ENCODE data around the gene C1orf21.

Gene C1orf21

DNA sequence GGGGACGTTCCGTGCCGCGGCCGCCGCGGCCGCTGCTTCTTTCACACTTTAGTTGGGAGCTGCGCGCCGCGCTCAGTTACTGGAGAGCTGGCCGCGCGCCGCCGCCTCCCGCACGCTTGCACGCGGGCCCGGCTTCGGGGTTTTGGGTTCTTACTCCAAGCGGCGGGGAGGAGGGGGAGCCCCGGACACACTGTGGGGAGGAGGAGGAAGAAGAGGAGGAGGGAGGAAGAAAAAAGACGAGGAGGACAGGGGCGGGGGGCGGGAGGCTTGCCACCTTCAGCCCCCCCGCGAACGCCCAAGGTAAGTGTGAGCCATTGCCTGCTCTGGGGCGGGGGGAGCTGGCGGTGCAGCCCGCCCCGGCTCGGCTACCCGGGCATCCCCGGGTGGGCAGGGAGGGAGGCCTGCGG lies 243 bp downstream of the C1orf21 start:
- no peak for DNase-seq (ENCODE audit: low spot score)

DNA sequence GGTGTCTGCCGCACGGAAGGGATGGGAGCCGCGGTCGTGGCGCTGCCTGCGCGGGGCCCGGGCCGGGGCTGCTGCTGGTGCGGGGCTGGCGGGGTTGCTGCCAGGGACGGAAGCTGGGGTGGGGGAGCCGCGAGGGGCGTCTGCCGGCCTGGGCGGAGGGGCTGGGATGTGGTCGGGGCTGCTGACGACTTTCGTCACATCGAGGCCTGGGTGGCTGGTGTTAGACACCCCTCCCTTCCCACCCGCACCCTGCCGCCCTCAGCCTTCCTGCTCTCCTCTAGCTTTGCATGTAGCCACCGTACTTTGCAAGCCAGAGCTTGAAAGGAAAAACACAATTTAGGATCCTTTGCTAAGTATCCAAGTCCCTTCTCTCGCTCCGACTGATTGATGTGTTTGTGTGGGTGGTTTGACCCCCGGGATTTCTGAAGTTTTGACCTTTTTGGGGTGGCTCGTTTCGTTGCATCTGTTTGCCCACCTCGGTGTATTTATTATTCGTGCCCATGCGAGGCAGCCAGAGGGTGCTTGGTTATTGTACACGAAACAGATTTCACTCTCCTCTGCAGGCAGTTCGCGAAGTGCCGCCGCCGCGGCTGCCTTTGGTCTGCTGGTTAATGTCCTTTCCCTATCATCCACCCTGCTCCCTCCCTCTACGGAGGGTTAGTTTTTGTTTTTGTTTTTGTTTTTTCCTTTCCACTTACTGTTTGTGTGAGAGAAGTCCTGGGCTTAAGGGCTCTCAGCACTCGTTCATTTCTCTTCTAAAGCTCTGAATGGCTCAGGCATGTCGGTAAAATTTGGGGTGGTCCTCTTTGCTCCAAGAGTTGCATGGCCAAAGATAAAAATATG lies 868 bp downstream of the C1orf21 start:
- peak; percentile 28 for DNase-seq (ENCODE audit: low spot score)

DNA sequence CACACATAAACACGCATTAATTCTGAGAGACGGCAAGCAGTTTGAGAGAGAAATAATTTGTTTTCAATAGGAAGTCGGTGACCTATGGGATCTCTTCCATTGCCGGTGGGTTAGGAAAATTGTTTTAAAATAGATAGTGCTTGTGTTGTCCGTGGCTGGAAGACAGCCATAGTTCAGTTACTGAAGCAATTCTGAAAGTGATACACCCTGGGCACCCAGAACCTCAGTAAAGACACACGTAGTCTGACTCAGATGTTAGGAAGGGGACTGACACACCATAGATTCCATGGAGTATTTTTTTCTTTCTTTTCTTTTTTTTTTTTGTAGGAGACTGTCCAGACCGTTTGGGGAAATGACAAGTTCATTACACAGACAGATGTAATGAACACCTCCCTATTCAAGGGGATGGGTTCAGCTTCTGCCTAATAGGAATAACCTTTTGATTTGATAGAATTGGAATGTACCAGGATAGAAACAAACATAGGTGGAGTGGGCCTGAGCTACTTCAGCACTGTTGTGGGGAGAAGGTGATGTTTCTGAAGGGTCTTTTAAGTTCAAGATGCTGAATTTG lies 1.6 kb downstream of the C1orf21 start:
- no peak for DNase-seq (ENCODE audit: low spot score)

DNA sequence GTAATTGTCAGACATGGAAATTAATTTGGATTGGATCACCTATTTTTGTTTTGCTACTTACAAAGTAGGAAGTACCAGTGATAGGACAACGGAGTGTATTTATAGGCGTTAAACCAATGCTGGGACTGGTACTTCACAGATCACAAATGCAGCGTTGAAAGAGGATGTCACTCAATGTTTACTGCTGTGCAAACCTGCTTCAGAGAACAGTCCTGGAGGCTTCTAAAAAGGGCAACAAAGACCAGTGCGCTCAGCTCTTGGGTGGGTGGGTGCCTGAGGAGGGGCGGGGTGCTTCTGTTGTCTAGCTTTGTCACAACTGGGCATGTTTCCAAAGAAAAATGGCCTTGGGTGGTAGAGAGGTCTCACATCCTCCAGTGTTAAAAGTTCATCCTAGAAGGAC lies 2.1 kb downstream of the C1orf21 start:
- DNase-seq (ENCODE audit: low spot score) = no peak

GRCh38 chr1:184389446-184389845 lies 2.6 kb downstream of the C1orf21 start:
- DNase-seq (ENCODE audit: low spot score) = no peak

DNA sequence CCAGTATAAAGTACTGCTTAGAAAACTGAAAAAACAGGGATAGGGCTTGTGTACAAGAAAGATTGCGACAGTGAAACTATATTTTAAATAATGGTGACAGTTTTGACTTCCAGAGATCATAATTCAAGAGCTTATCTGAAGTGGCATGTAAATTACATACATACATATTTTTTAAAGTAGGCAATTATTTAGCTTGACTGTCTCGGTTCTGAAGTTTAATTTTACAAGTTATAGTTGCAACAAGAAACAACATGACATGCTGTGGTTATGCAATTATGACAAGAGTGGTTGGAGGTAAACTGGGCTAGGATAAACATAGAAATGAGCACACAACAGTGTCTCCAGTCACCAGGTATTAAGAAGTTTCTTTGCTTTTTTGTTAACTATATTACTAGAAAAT lies 4.1 kb downstream of the C1orf21 start:
- DNase-seq (ENCODE audit: low spot score) = no peak

- DNase-seq (ENCODE audit: low spot score) = no peak
Observed at GRCh38 chr1:184392067-184392466, 5.2 kb downstream of the C1orf21 start.

DNA sequence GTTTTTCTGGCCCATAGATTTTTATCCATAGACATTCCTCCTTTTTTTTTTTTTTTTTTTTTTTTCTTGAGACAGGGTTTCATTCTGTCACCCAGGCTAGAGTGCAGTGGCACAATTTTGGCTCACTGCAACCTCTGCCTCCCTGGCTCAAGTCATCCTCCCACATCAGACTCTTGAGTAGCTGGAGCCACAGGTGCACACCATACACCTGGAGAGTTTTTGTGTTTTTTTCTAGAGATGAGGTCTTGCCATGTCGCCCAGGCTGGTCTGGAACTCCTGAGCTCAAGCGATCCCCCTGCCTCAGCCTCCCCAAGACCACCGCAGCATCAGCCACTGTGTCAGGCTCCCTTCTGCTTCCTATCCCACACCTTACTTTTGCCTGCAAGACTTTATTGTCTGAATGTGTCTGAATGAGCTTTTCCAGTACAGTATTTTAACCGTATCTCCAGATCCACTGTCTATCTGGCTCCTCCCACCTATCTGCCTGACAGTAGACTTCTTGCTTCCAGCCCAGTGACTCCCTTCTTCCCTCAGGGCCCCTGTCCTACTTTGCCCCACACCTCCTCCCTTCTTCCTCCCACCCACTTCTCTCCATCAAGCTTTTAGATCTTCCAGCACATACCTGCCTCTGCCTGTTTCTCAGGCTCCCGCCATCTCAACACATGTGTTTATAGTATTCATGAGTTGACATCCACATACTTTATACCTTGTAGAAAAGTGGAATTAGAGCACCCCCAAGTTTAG lies 6.1 kb downstream of the C1orf21 start:
- DNase-seq (ENCODE audit: low spot score) = no peak

- DNase-seq (ENCODE audit: low spot score) = no peak
Observed at GRCh38 chr1:184393962-184394361, 7.1 kb downstream of the C1orf21 start.

- DNase-seq (ENCODE audit: low spot score) = no peak
Observed at GRCh38 chr1:184395370-184395769, 8.5 kb downstream of the C1orf21 start.

DNA sequence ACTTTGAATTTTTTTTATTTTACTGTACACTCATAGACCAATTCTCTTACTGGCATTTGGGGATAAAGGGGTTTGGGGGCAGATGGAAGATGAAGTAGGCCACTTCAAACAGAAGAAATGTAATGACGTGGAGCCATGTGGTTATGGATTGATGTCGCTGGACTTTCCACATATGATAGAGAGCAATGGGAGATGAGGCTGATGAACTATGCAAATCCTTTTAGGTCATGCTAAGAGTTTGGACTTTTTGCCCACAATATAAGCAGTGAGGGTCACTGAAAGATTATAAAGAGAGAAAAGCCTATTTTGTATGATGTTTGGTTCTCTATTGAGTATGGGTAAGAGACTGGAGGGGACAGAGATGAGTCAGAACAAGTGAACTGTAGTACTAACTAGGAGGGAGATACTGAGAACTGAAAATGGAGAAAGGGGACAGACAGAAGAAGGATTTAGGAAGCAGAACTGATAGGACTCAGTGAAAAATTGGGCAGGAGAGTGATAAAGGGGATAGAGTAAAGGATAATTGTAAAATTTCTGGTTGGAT lies 9.2 kb downstream of the C1orf21 start:
- DNase-seq (ENCODE audit: low spot score) = no peak

- no peak for DNase-seq (ENCODE audit: low spot score)
Observed at GRCh38 chr1:184399192-184399847, 12.5 kb downstream of the C1orf21 start.

- no peak for DNase-seq (ENCODE audit: low spot score)
Observed at GRCh38 chr1:184403961-184404726, 17.3 kb downstream of the C1orf21 start.

DNA sequence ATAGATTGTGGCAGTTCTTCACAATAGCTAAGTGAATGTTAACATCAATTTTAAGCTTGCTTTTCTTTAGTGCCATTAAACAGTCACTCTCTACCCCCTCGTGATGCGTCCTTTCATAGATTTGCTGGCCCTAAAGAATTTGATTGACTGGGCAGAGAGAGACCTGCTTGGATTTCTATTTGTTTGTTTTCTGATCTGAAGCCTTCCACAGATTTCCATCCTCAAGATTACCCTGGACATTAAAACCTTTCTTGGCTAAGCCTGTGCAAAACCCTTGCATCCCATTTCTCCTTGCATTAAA lies 17.8 kb downstream of the C1orf21 start:
- DNase-seq (ENCODE audit: low spot score) = no peak

- no peak for DNase-seq (ENCODE audit: low spot score)
Observed at GRCh38 chr1:184405094-184405800, 18.4 kb downstream of the C1orf21 start.

GRCh38 chr1:184405801-184406142 lies 18.9 kb downstream of the C1orf21 start:
- DNase-seq (ENCODE audit: low spot score) = no peak

DNA sequence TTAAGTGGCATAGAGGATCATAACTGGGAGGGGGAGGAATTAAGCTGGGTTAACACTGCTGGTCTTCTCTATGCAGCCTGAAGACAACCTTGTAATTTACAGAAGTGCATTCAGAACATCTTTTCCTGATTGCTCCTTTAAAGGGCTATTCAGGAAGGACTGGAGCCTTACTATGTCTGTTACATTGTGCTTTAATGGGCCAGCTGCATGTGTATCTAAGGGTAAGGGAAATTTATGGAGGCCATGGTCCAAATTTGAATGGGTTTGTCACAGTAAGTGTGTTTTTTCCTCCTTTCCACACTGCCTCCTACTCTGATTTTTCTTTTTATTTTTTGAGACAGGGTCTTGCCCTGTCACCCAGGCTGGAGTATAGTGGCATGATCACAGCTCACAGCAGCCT lies 19.6 kb downstream of the C1orf21 start:
- no peak for DNase-seq (ENCODE audit: low spot score)

- no peak for DNase-seq (ENCODE audit: low spot score)
Observed at GRCh38 chr1:184407816-184408510, 21.1 kb downstream of the C1orf21 start.

DNA sequence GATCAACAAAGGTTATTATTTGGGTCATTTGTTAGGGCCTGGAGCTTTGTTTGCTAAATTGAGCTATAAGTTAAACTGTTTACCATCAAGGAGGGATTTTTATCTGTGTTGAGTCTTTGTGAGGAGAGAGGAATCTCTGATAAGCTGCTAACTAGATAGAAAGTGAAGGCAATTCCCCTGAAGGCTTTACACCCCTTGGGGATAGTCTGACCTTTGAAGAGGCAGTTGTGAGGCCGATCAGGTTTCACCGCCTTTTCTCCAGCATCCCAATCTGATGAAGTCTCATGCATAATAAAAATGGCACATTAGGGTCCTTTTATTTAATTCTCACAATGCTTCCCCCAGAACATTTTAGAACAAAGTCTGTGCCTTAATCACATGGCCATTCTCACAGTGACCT lies 21.8 kb downstream of the C1orf21 start:
- no peak for DNase-seq (ENCODE audit: low spot score)

DNA sequence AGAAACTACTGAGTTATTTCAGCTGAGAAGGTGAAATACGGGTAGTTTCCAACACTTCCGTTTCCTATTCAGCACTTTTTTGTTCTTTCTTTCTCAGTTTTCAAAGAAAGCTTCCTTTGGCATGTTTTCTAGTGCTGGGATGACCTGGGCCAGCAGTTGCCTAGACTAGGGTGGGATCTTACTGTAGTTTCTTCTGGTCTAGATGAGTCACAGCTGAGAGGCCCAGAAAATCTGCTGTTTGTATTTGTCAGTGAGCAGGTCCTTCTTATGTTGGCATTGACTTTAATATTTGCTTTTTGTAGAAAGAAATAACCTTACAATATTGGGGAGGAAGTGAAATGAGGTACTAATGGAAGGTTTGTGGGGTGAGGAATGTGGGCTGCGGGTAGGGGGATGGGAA lies 22.2 kb downstream of the C1orf21 start:
- DNase-seq (ENCODE audit: low spot score) = no peak

- no peak for DNase-seq (ENCODE audit: low spot score)
Observed at GRCh38 chr1:184412472-184412871, 25.6 kb downstream of the C1orf21 start.
